OCI-LY7 (cell line): ENCODE measurements around the gene SEC24B. TPM values are rescaled to one million over a fixed set of nuclear protein-coding genes. Genes with fewer than 3 reads are reported as not detected.

Experiments
- BruUV-seq: library from RNA; stranded (reverse); fragments of 400-500 nt; replicated peaks from 2 replicates; lab custom pipeline; 2021; lab: Mats Ljungman, UMichigan
- CTCF ChIA-PET: fragments of 300-600 bp; sonication (Branson Sonifier 250); formaldehyde crosslinking; loops from one replicate; lab custom pipeline; 2022; ENCODE audit warnings: antibody characterized with exemption; ENCODE audit not compliant: unreplicated experiment; lab: Charles Lee
- POLR2A ChIA-PET: fragments of 300-600 bp; sonication (Branson Sonifier 250); formaldehyde crosslinking; loops from one replicate; lab custom pipeline; 2022; ENCODE audit warnings: antibody characterized with exemption; lab: Charles Lee
- DNase-seq: peaks from one replicate; pipeline ENCODE4 v3.0.0-alpha.2; 2015; ENCODE audit warnings: low spot score
- H2AFZ ChIP-seq: fragments of 200-600 bp; sonication (generic), shearing (Covaris generic); 2 replicates; pipeline ENCODE4 v1.6.1; 2014; ENCODE audit warnings: mild to moderate bottlenecking, antibody characterized with exemption, low read length, moderate library complexity
- H3K27ac ChIP-seq: fragments of 200-600 bp; sonication (generic); 2 replicates; pipeline ENCODE4 v1.5.1; 2014; ENCODE audit warnings: mixed run types, low read depth, mild to moderate bottlenecking, moderate library complexity, low read length, inconsistent platforms; ENCODE audit not compliant: poor library complexity, severe bottlenecking
- H3K36me3 ChIP-seq: fragments of 200-600 bp; sonication (generic); 2 replicates; pipeline ENCODE4 v1.6.1; 2014; ENCODE audit warnings: mild to moderate bottlenecking, antibody characterized with exemption, low read length, moderate library complexity, mixed read lengths; ENCODE audit not compliant: insufficient read depth
- H3K4me1 ChIP-seq: fragments of 200-600 bp; sonication (generic); 2 replicates; pipeline ENCODE4 v1.5.1; 2014; ENCODE audit warnings: mild to moderate bottlenecking, low read length; ENCODE audit not compliant: insufficient read depth, poor library complexity, severe bottlenecking
- H3K4me2 ChIP-seq: fragments of 200-600 bp; sonication (generic); 2 replicates; pipeline ENCODE4 v1.6.1; 2014; ENCODE audit warnings: mild to moderate bottlenecking, low read length
- H3K4me3 ChIP-seq: fragments of 200-600 bp; sonication (generic); 2 replicates; pipeline ENCODE4 v1.5.1; 2014; ENCODE audit warnings: mild to moderate bottlenecking, low read depth, low read length; ENCODE audit not compliant: poor library complexity, severe bottlenecking
- H3K79me2 ChIP-seq: fragments of 200-600 bp; sonication (generic); 2 replicates; pipeline ENCODE4 v1.6.1; 2016; ENCODE audit warnings: low read depth, mild to moderate bottlenecking, low read length, moderate library complexity, mixed read lengths; ENCODE audit not compliant: insufficient read depth
- H3K9me2 ChIP-seq: fragments of 200-600 bp; sonication (generic); 2 replicates; pipeline ENCODE4 v1.6.1; 2016; ENCODE audit warnings: mild to moderate bottlenecking, low read length, mixed read lengths; ENCODE audit not compliant: insufficient read depth
- H3K9me3 ChIP-seq: fragments of 200-600 bp; sonication (generic); 2 replicates; pipeline ENCODE4 v1.6.1; 2014; ENCODE audit warnings: mild to moderate bottlenecking, mixed run types, low read length, mixed read lengths
- H4K20me1 ChIP-seq: fragments of 200-600 bp; sonication (generic); 2 replicates; pipeline ENCODE4 v1.6.1; 2014; ENCODE audit warnings: mild to moderate bottlenecking, antibody characterized with exemption, low read length, moderate library complexity, mixed read lengths; ENCODE audit not compliant: insufficient read depth
- CTCF ChIP-seq: fragments of 200-600 bp; sonication (generic); conservative IDR thresholded peaks from 2 replicates; pipeline ENCODE4 v1.5.1; 2014; ENCODE audit warnings: mild to moderate bottlenecking, antibody characterized with exemption, low read length, moderate library complexity, mixed read lengths
- EZH2phosphoT487 ChIP-seq: fragments of 200-600 bp; sonication (generic); IDR thresholded peaks from 2 replicates; pipeline ENCODE4 v1.6.1; 2018; ENCODE audit warnings: low read depth, borderline replicate concordance, mild to moderate bottlenecking, mixed run types, antibody characterized with exemption, low read length, moderate library complexity, mixed read lengths
- intact Hi-C: fragments of 100-400 bp; cut with micrococcal nuclease; formaldehyde crosslinking; loops from one replicate; pipeline ENCODE4 v1.10.0; 2022; ENCODE audit not compliant: unreplicated experiment
- total RNA-seq, 2 experiments: library from RNA; depleted of rRNA in 1 of 2; stranded (reverse); fragments of >200 nt in 1 of 2; shearing (Covaris generic) in 1 of 2; gene quantifications; 2 replicates each; pipeline ENCODE4 v1.2.3, GENCODE V29; 2014 to 2022

SEC24B gene
- total RNA-seq, 2 experiments from 2014 or later, result 13.1 to 26.3 TPM

- H3K9me2 ChIP-seq, result no peaks in the 10 kb centered on the region
- no peaks in the 10 kb centered on the region for H4K20me1 ChIP-seq
- H3K4me1 ChIP-seq, result no peaks in the 10 kb centered on the region
- DNase-seq, result no peak
- H3K27ac ChIP-seq, result no peak overlapping the region
- no peaks in the 10 kb centered on the region for H3K9me3 ChIP-seq
- ChIA-PET CTCF (no interaction called here), POLR2A (interaction anchor here (0.5 to 1.1 kb wide), 5 partner anchors 13 to 65 kb away, joined by 3 to 5 read pairs (median 4); no protein-coding TSS in a partner anchor)
- intact Hi-C loops, result no loop called here
- H3K36me3 ChIP-seq, result peaks cover 46% of the 10 kb centered on the region
- H3K4me3 ChIP-seq, result no peak overlapping the region
- no peak overlapping the region for H3K4me2 ChIP-seq
- H3K79me2 ChIP-seq, result peaks cover 36% of the 10 kb centered on the region
- H2AFZ ChIP-seq, result no peak overlapping the region
- no peak for TF ChIP-seq EZH2phosphoT487
- no peak for TF ChIP-seq CTCF
- no TSS peak for BruUV-seq
Measured at GRCh38 chr4:109462297-109462696, 28.7 kb downstream of the SEC24B start.

- ChIA-PET CTCF (interaction anchor here (0.7 kb wide), 1 partner anchor 278 kb away, joined by 3 read pairs; no protein-coding TSS in a partner anchor), POLR2A (interaction anchor here (1.1 kb wide), 1 partner anchor 12 kb away, joined by 3 read pairs; no protein-coding TSS in a partner anchor)
- intact Hi-C loops, result no loop called here
- Histone ChIP-seq H3K4me3 (no peak overlapping the region), H3K36me3 (peaks cover 45% of the 10 kb centered on the region), H4K20me1 (no peaks in the 10 kb centered on the region), H3K9me3 (no peaks in the 10 kb centered on the region), H3K79me2 (peaks cover 41% of the 10 kb centered on the region), H3K9me2 (no peaks in the 10 kb centered on the region), H3K4me2 (no peak overlapping the region), H2AFZ (no peak overlapping the region), H3K4me1 (no peaks in the 10 kb centered on the region), H3K27ac (no peak overlapping the region)
- no peak for DNase-seq
- TF ChIP-seq CTCF (no peak), EZH2phosphoT487 (no peak)
- no TSS peak for BruUV-seq
Measured at GRCh38 chr4:109462802-109463201, 29.2 kb downstream of the SEC24B start.

GRCh38 chr4:109465069-109465468, 31.5 kb downstream of the SEC24B start:
- TF ChIP-seq EZH2phosphoT487 (no peak), CTCF (no peak)
- ChIA-PET CTCF (no interaction called here), POLR2A (interaction anchor here (1.1 to 1.4 kb wide), 2 partner anchors 10 to 13 kb away, joined by 3 read pairs; no protein-coding TSS in a partner anchor)
- DNase-seq, result no peak
- Histone ChIP-seq H3K36me3 (peaks cover 68% of the 10 kb centered on the region), H3K4me1 (no peaks in the 10 kb centered on the region), H4K20me1 (no peaks in the 10 kb centered on the region), H3K79me2 (peaks cover 43% of the 10 kb centered on the region), H3K9me2 (no peaks in the 10 kb centered on the region), H3K27ac (no peak overlapping the region), H3K4me2 (no peak overlapping the region), H3K4me3 (no peak overlapping the region), H2AFZ (no peak overlapping the region), H3K9me3 (no peaks in the 10 kb centered on the region)
- no TSS peak for BruUV-seq
- intact Hi-C loops, result no loop called here
